Lower lobe of right lung (tissue), 2 donors: ENCODE data around the gene ZCWPW1. TPM values are rescaled to one million over a fixed set of nuclear protein-coding genes. Genes with fewer than 3 reads are reported as not detected.

Experiments
- ATAC-seq, 2 donors: fragments of 200-7000 bp; cut with Tn5 transposase; one replicate each; pipeline ENCODE4 v1.9.1; 2020 to 2022; ENCODE audit warnings: mild to moderate bottlenecking in 2 of 2, moderate library complexity in 2 of 2
- DNase-seq: peaks from one replicate; pipeline ENCODE4 v3.0.0-alpha.2; 2020
- H3K27ac ChIP-seq: fragments of 200-600 bp; one replicate; pipeline ENCODE4 v1.8.0; 2022
- H3K27me3 ChIP-seq: fragments of 200-600 bp; one replicate; pipeline ENCODE4 v1.8.0; 2022; ENCODE audit warnings: low read depth
- H3K36me3 ChIP-seq: fragments of 200-600 bp; one replicate; pipeline ENCODE4 v1.8.0; 2022; ENCODE audit warnings: mild to moderate bottlenecking
- H3K4me1 ChIP-seq: fragments of 200-600 bp; one replicate; pipeline ENCODE4 v1.8.0; 2022
- H3K4me3 ChIP-seq: fragments of 200-600 bp; one replicate; pipeline ENCODE4 v1.8.0; 2022; ENCODE audit warnings: mild to moderate bottlenecking
- H3K9me3 ChIP-seq: fragments of 200-600 bp; one replicate; pipeline ENCODE4 v1.8.0; 2022
- CTCF ChIP-seq: fragments of 200-600 bp; IDR thresholded peaks from one replicate; pipeline ENCODE4 v1.8.0; 2022; ENCODE audit warnings: antibody characterized with exemption, mild to moderate bottlenecking
- intact Hi-C: fragments of 100-400 bp; cut with DNase I; formaldehyde crosslinking; loops from one replicate; pipeline ENCODE4 v1.11.0; 2022
- total RNA-seq: library from RNA; stranded (reverse); fragmentation: NEBNext Ultra II Directional; extraction: Animal tissue kit (Norgen Biotek cat#: 25700); gene quantifications from one replicate; pipeline ENCODE4 v1.2.1, GENCODE V29; 2021
- donor health status: DM: no; HTN: yes; CAD: no; lungs with severe emphysema.

ZCWPW1 gene
- total RNA-seq, 1 donor from 2014 or later, result 4.9 TPM

- ATAC-seq (peak; percentile 31 to 74), DNase-seq (no peak)
- peak overlapping the region; percentile 21 for H3K4me3 ChIP-seq
- H3K4me1 ChIP-seq, result peaks cover 47% of the 10 kb centered on the region
- no peaks in the 10 kb centered on the region for H3K27me3 ChIP-seq
- peak overlapping the region; percentile 64 for H3K27ac ChIP-seq
- peaks cover 53% of the 10 kb centered on the region for H3K36me3 ChIP-seq
- TF ChIP-seq CTCF, result no peak
- intact Hi-C loops, result no loop called here
- H3K9me3 ChIP-seq, result no peaks in the 10 kb centered on the region
Observed at GRCh38 chr7:100472854-100473499, 44.5 kb upstream of the ZCWPW1 start.

- peak overlapping the region; percentile 21 for H3K4me3 ChIP-seq
- H3K9me3 ChIP-seq, result no peaks in the 10 kb centered on the region
- H3K4me1 ChIP-seq, result peaks cover 44% of the 10 kb centered on the region
- DNase-seq, result peak; percentile 74
- H3K27me3 ChIP-seq, result no peaks in the 10 kb centered on the region
- intact Hi-C loops, result no loop called here
- peaks cover 60% of the 10 kb centered on the region for H3K36me3 ChIP-seq
- no peak for TF ChIP-seq CTCF
- H3K27ac ChIP-seq, result peak overlapping the region; percentile 64
- ATAC-seq, result peak; percentile 60 to 64
Observed at GRCh38 chr7:100472121-100472851, 43.8 kb upstream of the ZCWPW1 start.

- no peak for DNase-seq
- H3K27me3 ChIP-seq, result no peaks in the 10 kb centered on the region
- no peak for ATAC-seq
- H3K4me3 ChIP-seq, result no peak overlapping the region
- intact Hi-C loops, result no loop called here
- peaks cover 61% of the 10 kb centered on the region for H3K36me3 ChIP-seq
- H3K4me1 ChIP-seq, result peaks cover 39% of the 10 kb centered on the region
- no peak for TF ChIP-seq CTCF
- no peak overlapping the region for H3K27ac ChIP-seq
- H3K9me3 ChIP-seq, result no peaks in the 10 kb centered on the region
Observed at GRCh38 chr7:100471021-100471420, 42.5 kb upstream of the ZCWPW1 start.

- Histone ChIP-seq H3K36me3 (peaks cover 57% of the 10 kb centered on the region), H3K27ac (no peak overlapping the region)
Observed at GRCh38 chr7:100469227-100470044, 40.9 kb upstream of the ZCWPW1 start.

More at GRCh38 chr7:100469227-100470044, 40.9 kb upstream of the ZCWPW1 start:
- TF ChIP-seq CTCF, result peak; percentile 94
- Histone ChIP-seq H3K4me1 (peaks cover 38% of the 10 kb centered on the region), H3K4me3 (no peak overlapping the region), H3K27me3 (no peaks in the 10 kb centered on the region), H3K9me3 (no peaks in the 10 kb centered on the region)
- intact Hi-C loops, result no loop called here
- peak; percentile 81 to 88 for ATAC-seq
- DNase-seq, result peak; percentile 91
